A673 (cell line): ENCODE measurements around the gene SERTM1. TPM values are rescaled to one million over a fixed set of nuclear protein-coding genes. Genes with fewer than 3 reads are reported as not detected.
A peak's percentile ranks its signal among the peaks of the same experiment; 100 is the strongest.

Experiments
- BruUV-seq: library from RNA; stranded (reverse); fragments of 400-500 nt; replicated peaks from 2 replicates; lab custom pipeline; 2021; lab: Mats Ljungman, UMichigan
- CTCF ChIA-PET: fragments of 300-600 bp; sonication (Branson Sonifier 250); formaldehyde crosslinking; loops from one replicate; lab custom pipeline; 2022; ENCODE audit warnings: antibody characterized with exemption; lab: Charles Lee
- POLR2A ChIA-PET: fragments of 300-600 bp; sonication (Branson Sonifier 250); formaldehyde crosslinking; loops from one replicate; lab custom pipeline; 2022; ENCODE audit warnings: antibody characterized with exemption; ENCODE audit not compliant: low non-redundant PET; lab: Charles Lee
- DNase-seq: peaks from one replicate; pipeline ENCODE4 v3.0.0-alpha.2; 2015; ENCODE audit warnings: low spot score
- H3K27ac ChIP-seq: fragments of 200-600 bp; sonication (generic); 2 replicates; pipeline ENCODE4 v1.5.1; 2016; ENCODE audit warnings: mixed run types, low read depth, mild to moderate bottlenecking, mixed read lengths, antibody characterized with exemption, low read length; ENCODE audit not compliant: poor library complexity, severe bottlenecking
- H3K27me3 ChIP-seq: fragments of 200-600 bp; sonication (generic); replicated peaks from 2 replicates; pipeline ENCODE4 v1.6.1; 2017; ENCODE audit warnings: mixed run types, low read depth, mild to moderate bottlenecking, mixed read lengths, antibody characterized with exemption, low read length; ENCODE audit not compliant: insufficient read depth, poor library complexity
- H3K36me3 ChIP-seq: fragments of 200-600 bp; sonication (generic); 2 replicates; pipeline ENCODE4 v1.6.1; 2016; ENCODE audit warnings: mixed run types, mild to moderate bottlenecking, mixed read lengths, antibody characterized with exemption, low read length; ENCODE audit not compliant: insufficient read depth, poor library complexity, severe bottlenecking
- H3K4me1 ChIP-seq: fragments of 200-600 bp; sonication (generic); 2 replicates; pipeline ENCODE4 v1.6.1; 2017; ENCODE audit warnings: mixed run types, mild to moderate bottlenecking, mixed read lengths, antibody characterized with exemption, low read length; ENCODE audit not compliant: insufficient read depth, poor library complexity, severe bottlenecking
- H3K4me3 ChIP-seq: fragments of 200-600 bp; sonication (generic); 2 replicates; pipeline ENCODE4 v1.5.1; 2016; ENCODE audit warnings: low read depth, mixed run types, mild to moderate bottlenecking, mixed read lengths, low read length; ENCODE audit not compliant: poor library complexity, severe bottlenecking
- H3K9me3 ChIP-seq: fragments of 200-600 bp; sonication (generic); 2 replicates; pipeline ENCODE4 v1.6.1; 2016; ENCODE audit warnings: mixed run types, low read depth, mild to moderate bottlenecking, mixed read lengths, antibody characterized with exemption, low read length; ENCODE audit not compliant: poor library complexity, severe bottlenecking
- EZH2 ChIP-seq: fragments of 200-600 bp; sonication (generic); IDR thresholded peaks from 2 replicates; pipeline ENCODE4 v1.6.1; 2017; ENCODE audit warnings: borderline replicate concordance, low read depth, mild to moderate bottlenecking, mixed read lengths, antibody characterized with exemption, low read length; ENCODE audit not compliant: poor library complexity, severe bottlenecking
- intact Hi-C: fragments of 100-400 bp; cut with micrococcal nuclease; formaldehyde crosslinking; loops from one replicate; pipeline ENCODE4 v1.10.0; 2022; ENCODE audit not compliant: unreplicated experiment
- total RNA-seq: library from RNA; stranded (reverse); gene quantifications from 2 replicates; pipeline ENCODE4 v1.2.3, GENCODE V29; 2021
- TF ChIP-seq, protein P1 (sequence below): fragments of 300-800, 200-600 bp; sonication (generic); conservative IDR thresholded peaks from 2 replicates; pipeline ENCODE4 v1.5.1; 2017; ENCODE audit warnings: low read depth, mild to moderate bottlenecking, antibody characterized with exemption, low read length, moderate library complexity, mixed read lengths

SERTM1 gene
- total RNA-seq, 1 experiment from 2014 or later: 42.9 TPM

DNA sequence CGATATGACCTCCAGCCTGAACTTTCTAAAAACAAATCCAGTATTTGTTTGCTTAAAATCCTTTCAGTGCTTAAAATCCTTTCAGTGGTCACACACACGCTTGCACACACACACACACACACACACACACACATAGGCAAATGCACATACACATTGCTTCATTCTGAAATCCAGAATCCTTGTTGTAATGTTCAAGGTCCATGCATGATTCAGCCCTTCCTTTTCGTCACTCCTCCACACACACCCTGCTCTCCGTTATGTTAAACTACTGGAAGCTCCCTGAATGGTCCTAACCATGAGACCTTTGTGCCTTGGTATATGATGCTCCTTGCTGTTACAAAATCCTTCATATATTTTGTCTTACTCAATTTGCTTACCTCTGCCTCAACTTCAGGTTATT is 44.9 kb downstream of the SERTM1 start:
- CTCF ChIA-PET: no interaction called here
- no peak for DNase-seq
- no TSS peak for BruUV-seq
- TF ChIP-seq, protein P1, sequence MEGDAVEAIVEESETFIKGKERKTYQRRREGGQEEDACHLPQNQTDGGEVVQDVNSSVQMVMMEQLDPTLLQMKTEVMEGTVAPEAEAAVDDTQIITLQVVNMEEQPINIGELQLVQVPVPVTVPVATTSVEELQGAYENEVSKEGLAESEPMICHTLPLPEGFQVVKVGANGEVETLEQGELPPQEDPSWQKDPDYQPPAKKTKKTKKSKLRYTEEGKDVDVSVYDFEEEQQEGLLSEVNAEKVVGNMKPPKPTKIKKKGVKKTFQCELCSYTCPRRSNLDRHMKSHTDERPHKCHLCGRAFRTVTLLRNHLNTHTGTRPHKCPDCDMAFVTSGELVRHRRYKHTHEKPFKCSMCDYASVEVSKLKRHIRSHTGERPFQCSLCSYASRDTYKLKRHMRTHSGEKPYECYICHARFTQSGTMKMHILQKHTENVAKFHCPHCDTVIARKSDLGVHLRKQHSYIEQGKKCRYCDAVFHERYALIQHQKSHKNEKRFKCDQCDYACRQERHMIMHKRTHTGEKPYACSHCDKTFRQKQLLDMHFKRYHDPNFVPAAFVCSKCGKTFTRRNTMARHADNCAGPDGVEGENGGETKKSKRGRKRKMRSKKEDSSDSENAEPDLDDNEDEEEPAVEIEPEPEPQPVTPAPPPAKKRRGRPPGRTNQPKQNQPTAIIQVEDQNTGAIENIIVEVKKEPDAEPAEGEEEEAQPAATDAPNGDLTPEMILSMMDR: no peak
- TF ChIP-seq EZH2: no peak
- POLR2A ChIA-PET: no interaction called here
- Histone ChIP-seq H3K4me3 (no peak overlapping the region), H3K36me3 (no peaks in the 10 kb centered on the region), H3K27me3 (no peaks in the 10 kb centered on the region), H3K27ac (peak overlapping the region; percentile 34), H3K4me1 (peaks cover 20% of the 10 kb centered on the region), H3K9me3 (no peaks in the 10 kb centered on the region)
- intact Hi-C loops: no loop called here

DNA sequence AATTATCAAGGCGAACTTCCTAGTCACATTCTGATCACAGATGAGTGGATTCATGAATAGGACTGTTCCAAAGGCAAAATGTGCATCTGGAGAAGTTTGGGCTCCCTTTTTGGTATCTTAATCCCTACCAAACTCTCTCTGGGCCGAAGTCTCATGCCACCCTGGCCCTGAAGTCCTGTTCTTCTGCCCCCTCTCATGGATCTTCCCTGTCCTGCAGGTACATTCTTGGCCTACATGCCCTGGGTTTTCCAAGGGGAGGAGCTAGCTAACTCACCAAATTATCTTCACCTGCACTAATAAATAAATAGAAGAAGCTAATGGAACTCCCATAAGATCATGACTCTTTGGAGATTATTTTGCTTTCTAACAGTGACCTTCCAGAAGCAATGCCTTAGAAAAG is 50.3 kb downstream of the SERTM1 start:
- ChIA-PET POLR2A (interaction anchor here (0.6 kb wide), 1 partner anchor 225 kb away, joined by 3 read pairs; no protein-coding TSS in a partner anchor), CTCF (interaction anchor here (1.6 kb wide), 1 partner anchor 12 kb away, joined by 7 read pairs; no protein-coding TSS in a partner anchor)
- Histone ChIP-seq H3K27me3 (no peaks in the 10 kb centered on the region), H3K4me1 (peaks cover 6% of the 10 kb centered on the region), H3K9me3 (no peaks in the 10 kb centered on the region), H3K36me3 (no peaks in the 10 kb centered on the region), H3K4me3 (no peak overlapping the region), H3K27ac (no peak overlapping the region)
- no peak for TF ChIP-seq EZH2
- TF ChIP-seq, protein P1: no peak
- intact Hi-C loops: no loop called here
- BruUV-seq: no TSS peak
- DNase-seq: no peak

DNA sequence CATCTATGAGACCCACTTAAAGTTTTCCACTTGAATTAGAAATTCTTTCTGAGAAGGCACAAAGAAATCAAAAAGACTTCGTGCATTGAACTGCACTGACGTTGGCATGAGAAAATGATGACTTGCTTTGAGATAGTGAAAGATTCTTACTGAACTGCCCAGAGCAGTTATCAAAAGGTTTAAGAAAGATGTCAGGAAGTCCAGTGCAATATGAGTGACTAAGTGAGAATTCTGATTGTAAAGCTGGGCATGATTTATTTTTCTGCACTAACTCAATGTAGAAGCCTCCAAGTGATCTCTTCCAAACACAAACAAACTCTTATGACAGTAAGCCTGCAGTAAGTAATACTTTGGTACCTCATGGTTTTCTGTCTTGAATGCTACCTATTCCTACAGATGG is 52.1 kb downstream of the SERTM1 start:
- Histone ChIP-seq H3K36me3 (no peaks in the 10 kb centered on the region), H3K4me1 (peaks cover 6% of the 10 kb centered on the region), H3K27ac (no peak overlapping the region), H3K9me3 (no peaks in the 10 kb centered on the region), H3K27me3 (no peaks in the 10 kb centered on the region), H3K4me3 (no peak overlapping the region)
- POLR2A ChIA-PET: no interaction called here
- no peak for TF ChIP-seq EZH2
- TF ChIP-seq, protein P1: no peak
- intact Hi-C loops: no loop called here
- no TSS peak for BruUV-seq
- DNase-seq: no peak
- CTCF ChIA-PET: interaction anchor here (1.6 kb wide), 1 partner anchor 10 kb away, joined by 7 read pairs; no protein-coding TSS in a partner anchor
